GM10847 (cell line): Measurements from ENCODE around the gene DEXI.

ENCODE experiments used
- POLR2A ChIP-seq: IDR thresholded peaks from 2 replicates; pipeline ENCODE4 v1.6.1; 2011; ENCODE audit not compliant: insufficient read length; ENCODE audit errors: extremely low read depth

DEXI gene

DNA sequence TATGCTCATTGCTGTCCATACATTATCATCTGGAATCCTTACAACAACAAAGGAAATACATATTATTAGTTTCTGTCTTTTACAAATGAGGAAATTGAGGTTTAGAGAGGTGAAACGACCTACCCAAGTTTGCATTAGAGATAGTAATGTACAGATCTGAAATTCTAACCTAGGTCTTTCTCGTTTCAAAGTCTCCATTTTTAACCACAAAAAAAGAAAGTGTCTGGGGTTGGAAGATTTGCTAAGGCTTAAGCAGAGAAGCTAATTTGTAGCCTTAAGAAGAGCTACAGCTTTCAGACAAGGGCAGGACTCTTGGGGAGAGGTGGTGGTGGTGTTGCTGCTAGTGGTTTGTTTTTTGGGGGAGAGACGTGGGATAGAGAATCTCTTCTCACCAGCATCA lies 46.1 kb downstream of the DEXI start:
- no peak for TF ChIP-seq POLR2A

DNA sequence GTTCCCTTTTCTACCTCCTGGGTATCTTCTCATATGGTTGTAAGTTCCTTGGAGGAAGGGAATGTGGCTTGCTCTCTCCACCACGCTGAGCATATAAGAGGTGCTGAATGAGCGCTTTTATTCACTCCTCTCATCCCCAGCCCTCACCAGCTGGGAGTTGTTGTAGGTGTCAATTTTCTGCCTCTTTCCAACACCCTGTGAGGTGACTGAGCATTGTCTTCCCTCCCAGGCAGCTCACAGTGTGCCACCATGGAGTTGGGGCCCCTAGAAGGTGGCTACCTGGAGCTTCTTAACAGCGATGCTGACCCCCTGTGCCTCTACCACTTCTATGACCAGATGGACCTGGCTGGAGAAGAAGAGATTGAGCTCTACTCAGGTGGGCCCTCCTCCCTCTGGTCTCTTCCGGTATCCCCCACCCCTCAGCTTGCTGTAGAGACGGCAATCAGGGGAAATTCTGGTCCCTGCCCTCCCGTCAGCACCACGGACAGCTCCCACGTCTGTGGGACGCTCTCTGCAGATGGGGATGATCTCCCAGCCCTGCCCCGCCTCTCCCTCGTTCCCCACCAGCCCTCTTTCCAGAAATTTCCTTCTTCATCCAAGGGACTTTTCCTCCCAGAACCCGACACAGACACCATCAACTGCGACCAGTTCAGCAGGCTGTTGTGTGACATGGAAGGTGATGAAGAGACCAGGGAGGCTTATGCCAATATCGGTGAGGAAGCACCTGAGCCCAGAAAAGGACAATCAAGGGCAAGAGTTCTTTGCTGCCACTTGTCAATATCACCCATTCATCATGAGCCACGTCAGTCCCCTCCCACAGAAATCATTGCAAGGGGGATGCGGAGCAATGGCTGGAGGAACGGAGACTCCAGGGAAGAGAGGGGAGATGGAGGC lies 47.0 kb downstream of the DEXI start:
- TF ChIP-seq POLR2A: no peak

DNA sequence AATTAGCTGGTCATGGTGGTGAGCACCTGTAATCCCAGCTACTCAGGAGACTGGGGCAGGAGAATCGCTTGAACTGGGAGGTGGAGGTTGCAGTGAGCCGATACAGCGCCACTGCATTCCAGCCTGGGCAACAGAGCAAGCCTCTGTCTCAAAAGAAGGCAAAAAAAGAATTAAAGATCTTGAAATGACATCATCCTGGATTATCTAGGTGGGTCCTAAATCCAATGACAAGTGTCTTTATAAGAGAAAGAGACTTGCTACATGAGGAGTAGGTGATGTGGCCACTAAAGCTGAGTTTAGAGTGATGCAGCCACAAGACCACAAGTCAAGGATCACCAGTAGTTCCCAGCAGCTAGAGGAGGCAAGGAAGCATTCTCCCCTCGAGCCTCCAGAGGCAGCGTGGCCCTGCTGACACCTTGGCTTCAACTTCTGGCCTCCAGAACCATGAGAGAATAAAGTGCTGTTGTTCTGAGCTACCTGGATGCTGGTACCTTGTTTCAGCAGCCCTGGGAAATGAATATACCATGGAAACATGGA lies 49.4 kb downstream of the DEXI start:
- no peak for TF ChIP-seq POLR2A

GRCh38 chr16:10889855-10890254 lies 52.4 kb downstream of the DEXI start:
- no peak for TF ChIP-seq POLR2A

GRCh38 chr16:10888320-10888937 lies 53.8 kb downstream of the DEXI start:
- TF ChIP-seq POLR2A: no peak

DNA sequence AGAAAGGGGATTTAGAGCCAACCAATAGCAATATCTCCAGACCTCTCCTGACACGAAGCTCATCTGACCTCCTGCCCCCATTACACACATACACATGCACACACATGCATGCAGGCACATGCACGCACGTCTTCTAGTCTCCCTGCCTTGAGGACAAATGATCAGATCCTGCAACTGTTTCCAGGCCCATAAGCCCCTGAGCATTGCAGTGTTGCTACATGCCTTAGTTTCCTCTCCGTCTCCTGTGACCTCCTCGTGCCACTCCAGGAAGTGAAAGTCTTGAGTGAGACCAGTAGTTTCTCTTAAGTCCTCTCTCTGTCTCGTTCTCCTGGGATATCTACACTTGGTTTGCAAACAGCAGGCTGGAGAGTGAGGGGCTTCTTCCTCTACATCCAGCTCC lies 57.0 kb downstream of the DEXI start:
- TF ChIP-seq POLR2A: no peak

- no peak for TF ChIP-seq POLR2A
Observed at GRCh38 chr16:10883004-10883403, 59.3 kb downstream of the DEXI start.

- no peak for TF ChIP-seq POLR2A
Observed at GRCh38 chr16:10881479-10882030, 60.7 kb downstream of the DEXI start.

DNA sequence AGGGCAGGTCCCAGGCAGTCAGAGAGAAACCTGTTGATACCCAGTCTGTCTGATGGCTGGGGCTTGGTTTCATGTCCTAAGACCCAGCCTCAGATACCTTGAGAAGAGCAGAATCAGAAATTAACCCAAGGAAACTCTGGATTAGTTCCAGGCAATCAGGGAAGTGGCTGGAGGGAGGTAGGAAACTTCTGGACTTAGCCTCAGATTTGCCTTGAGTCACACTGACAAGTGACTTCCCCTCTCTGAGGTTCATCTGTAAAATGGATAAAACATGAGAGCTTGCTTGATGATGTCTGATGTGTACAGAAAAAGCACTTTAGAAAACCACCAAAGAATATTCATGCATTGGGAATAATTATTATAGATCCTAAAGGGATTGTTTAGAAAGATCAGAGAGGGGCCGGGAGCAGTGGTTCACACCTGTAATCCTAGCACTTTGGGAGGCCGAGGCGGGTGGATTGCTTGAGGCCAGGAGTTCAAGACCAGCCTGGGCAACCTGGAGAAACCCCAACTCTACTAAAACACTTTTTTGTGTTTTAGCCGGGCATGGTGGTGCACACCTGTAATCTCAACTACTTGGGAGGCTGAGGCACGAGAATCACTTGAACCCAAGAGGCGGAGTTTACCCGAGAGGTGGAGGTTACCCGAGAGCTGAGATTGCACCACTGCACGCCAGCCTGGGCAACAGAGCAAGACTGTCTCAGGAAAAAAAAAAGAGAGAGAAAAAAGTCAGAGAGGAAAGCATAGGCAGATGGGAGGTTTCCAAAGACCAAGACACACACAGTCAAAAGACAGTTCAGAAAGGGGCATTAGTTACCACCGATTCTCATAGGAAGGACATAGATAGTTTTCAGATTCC lies 61.4 kb downstream of the DEXI start:
- TF ChIP-seq POLR2A: no peak

GRCh38 chr16:10879681-10880589 lies 62.3 kb downstream of the DEXI start:
- no peak for TF ChIP-seq POLR2A
